Measurements from ENCODE around the gene BORCS5.

GRCh38 chr12:12513416-12514006 lies 156.6 kb downstream of the BORCS5 start:
- TF ChIP-seq POLR2A (IDR thresholded peaks at IDR 0.05; ENCODE audit: low read length) (no peak), GATA1 (IDR thresholded peaks at IDR 0.05; ENCODE audit: low read depth, low read length) (no peak)
